Measurements from ENCODE around the gene HAPLN2.

The HAPLN2 gene

DNA sequence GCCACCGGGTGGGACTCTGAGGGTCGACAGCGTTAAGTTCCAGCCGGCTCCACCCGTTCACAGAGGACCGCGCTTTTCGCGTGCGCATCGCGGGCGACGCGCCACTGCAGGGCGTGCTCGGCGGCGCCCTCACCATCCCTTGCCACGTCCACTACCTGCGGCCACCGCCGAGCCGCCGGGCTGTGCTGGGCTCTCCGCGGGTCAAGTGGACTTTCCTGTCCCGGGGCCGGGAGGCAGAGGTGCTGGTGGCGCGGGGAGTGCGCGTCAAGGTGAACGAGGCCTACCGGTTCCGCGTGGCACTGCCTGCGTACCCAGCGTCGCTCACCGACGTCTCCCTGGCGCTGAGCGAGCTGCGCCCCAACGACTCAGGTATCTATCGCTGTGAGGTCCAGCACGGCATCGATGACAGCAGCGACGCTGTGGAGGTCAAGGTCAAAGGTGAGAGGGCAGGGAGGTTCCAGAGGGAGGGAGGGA lies 27.6 kb downstream of the HAPLN2 start:
- no peak for DNase-seq

DNA sequence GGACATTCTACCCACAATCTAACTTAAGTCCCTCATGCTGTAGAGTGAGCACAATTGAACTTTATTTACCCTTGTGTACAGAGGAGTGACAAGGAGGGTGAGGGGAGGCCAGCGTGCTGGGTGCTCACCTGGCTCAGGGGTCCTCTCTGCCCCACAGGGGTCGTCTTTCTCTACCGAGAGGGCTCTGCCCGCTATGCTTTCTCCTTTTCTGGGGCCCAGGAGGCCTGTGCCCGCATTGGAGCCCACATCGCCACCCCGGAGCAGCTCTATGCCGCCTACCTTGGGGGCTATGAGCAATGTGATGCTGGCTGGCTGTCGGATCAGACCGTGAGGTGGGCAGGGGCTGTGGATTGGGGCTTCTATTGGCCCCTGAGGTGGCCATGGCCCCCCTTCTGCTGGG lies 28.1 kb downstream of the HAPLN2 start:
- no peak for DNase-seq

DNA sequence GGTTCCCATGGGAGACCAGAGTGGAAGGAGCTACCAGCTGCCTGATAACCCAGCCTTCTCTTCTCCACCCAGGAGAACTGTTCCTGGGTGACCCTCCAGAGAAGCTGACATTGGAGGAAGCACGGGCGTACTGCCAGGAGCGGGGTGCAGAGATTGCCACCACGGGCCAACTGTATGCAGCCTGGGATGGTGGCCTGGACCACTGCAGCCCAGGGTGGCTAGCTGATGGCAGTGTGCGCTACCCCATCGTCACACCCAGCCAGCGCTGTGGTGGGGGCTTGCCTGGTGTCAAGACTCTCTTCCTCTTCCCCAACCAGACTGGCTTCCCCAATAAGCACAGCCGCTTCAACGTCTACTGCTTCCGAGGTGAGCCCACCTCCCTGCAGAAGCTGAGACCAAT lies 29.3 kb downstream of the HAPLN2 start:
- DNase-seq, result no peak

DNA sequence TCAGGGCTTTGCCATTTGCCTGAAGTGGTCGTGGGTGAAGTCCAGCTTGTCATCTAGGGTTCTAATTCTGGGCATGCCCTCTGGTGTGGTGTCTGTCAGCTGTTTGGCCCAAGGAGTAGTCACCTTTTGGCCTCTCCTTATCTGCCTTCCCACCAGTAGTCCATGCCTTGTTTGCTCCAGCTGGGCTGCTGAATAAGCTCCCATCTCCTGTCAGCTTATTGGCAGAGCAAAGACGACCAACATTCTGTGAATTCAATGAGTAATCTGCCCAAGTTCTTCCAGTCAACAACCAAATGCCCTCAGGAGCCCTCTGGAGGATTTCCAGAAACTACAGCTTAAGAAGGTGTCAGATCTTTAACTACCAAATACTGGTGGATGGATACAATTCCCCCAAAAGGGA lies 29.7 kb downstream of the HAPLN2 start:
- DNase-seq, result no peak

DNA sequence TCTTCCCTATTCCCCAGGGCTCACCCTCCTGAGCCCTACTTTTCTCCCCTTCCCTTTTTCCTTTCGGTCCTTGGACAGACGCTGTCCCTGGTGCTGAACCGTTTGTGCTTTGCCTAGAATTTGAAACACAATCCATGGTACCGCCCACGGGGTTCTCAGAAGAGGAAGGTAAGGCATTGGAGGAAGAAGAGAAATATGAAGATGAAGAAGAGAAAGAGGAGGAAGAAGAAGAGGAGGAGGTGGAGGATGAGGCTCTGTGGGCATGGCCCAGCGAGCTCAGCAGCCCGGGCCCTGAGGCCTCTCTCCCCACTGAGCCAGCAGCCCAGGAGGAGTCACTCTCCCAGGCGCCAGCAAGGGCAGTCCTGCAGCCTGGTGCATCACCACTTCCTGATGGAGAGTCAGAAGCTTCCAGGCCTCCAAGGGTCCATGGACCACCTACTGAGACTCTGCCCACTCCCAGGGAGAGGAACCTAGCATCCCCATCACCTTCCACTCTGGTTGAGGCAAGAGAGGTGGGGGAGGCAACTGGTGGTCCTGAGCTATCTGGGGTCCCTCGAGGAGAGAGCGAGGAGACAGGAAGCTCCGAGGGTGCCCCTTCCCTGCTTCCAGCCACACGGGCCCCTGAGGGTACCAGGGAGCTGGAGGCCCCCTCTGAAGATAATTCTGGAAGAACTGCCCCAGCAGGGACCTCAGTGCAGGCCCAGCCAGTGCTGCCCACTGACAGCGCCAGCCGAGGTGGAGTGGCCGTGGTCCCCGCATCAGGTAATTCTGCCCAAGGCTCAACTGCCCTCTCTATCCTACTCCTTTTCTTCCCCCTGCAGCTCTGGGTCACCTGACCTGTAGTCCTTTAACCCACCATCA lies 33.1 kb downstream of the HAPLN2 start:
- no peak for DNase-seq

DNA sequence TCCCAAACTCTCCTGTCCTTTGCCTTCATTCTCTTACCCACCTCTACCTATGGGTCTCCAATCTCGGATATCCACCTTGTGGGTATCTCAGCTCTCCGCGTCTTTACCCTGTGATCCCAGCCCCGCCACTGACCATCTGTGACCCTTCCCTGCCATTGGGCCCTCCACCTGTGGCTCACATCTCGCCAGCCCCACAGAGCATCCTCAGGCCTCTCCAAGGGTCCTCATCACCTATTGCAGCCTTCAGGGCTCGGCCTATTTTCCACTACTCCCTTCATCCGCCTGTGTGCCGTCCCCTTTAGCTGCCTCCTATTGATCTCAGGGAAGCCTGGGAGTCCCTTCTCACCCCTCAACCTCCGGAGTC lies 33.8 kb downstream of the HAPLN2 start:
- DNase-seq, result no peak

DNA sequence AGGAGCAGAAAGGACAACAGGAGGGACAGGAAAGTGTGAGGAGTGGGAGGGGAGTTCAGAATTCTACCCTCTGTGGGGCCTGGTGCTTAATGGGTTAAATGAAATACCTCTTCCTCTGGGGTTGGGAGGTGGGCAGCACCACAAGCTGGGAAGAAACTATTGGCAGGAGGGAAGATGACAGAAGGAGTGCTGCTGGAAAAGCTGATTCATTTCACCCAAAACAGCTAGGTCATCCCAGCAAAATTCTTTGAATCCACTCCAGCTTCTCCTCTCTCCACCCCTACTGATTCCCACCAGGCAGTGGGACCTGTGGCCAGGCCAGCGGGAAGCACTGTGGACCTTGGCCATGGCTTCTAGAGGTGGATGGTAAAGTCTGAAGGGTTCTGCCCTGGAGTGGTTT lies 35.5 kb downstream of the HAPLN2 start:
- no peak for DNase-seq

DNA sequence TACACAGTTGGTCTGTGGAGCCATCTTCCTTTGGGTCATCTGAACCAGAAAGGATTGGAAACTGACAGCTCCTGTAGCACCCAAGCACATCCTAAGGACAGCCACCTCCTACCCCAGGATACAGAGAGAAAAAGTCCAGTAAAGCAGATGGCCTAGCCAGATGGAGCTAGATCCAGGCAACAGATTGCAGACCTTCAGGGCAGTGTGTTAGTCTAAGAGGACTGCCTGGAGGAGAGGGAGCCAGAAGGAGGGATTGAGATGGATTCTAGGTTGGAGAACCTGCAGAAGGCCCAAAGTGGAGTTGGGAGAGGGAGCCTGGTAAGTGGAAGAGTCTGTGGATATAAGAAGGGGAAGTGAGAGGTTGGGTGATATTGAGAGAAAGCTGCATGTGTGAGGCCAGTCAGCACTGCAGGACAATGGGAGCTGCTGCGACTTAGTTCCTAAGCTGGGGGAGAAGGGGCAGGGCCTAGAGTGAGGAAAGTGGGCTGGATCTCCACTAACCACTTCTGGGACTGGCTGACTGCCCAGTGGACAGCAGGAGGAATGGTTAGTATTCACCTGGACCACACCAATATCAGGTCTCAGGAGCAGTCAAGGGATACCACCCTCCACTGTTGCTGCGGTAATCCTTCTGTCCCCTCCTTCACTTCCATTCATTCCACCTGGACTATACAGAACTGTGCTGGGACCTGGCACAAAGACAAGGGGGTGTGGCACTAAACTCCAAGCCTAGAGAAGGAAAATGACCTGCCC lies 36.1 kb downstream of the HAPLN2 start:
- DNase-seq, result no peak

DNA sequence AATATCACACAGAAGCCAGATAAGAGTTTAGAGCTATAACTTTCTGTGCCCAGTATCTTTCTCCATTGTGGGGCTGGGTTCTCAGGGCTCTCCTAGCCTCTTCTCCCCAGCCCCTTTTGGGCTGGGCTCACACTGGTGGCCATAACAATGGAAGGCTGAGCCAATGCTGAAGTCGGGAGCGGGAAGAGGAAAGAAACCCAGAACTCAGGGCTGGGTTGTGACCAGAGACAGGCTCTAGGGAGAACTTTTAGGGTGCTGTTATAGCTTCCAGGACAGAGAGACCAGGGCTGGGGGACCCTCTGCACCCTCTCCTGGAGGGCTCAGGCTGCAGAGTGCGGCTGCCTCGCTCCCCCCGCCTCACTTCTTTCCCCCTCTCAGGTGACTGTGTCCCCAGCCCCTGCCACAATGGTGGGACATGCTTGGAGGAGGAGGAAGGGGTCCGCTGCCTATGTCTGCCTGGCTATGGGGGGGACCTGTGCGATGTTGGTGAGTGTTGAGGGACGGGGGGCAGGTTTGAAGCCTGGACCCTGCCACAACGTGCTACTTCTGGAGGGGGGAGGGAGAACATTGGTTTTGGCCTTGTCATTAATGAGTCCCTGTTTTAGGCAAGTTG lies 36.8 kb downstream of the HAPLN2 start:
- no peak for DNase-seq

DNA sequence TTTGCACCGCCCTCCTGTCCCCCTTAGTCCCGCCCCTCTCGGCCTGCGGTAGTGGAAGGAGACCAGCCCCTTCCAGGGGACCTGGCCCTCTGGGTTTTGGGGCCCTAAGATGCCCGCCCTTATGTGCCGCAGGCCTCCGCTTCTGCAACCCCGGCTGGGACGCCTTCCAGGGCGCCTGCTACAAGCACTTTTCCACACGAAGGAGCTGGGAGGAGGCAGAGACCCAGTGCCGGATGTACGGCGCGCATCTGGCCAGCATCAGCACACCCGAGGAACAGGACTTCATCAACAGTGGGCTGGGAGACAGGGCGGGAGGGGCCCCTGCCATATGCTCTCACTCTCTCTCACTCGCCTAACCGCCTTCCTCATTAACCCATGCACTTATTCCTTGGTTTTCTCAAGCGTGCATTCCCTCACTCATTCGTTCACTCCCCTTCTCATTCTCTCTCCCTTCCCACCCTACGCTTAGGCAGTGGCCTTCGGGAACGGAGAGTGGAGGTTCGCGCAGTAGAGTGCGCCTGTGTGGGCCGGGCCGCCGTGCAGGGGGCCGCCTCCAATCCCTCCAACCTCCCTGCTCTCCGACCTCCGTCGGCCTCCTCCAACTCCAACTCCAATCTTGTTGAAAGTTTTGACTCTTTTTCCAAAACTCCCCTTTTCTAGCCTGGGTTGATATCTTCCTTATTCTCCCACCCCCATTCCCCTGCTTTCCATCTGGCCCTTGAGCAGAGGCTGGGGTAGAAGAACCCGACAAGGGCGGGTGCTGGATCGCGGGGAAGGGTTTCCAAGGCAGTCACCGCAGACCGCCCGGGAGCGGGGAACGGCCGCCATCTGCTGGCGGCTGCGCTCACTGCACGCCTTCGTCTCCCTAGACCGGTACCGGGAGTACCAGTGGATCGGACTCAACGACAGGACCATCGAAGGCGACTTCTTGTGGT lies 37.9 kb downstream of the HAPLN2 start:
- DNase-seq, result peak; percentile 63 to 74

DNA sequence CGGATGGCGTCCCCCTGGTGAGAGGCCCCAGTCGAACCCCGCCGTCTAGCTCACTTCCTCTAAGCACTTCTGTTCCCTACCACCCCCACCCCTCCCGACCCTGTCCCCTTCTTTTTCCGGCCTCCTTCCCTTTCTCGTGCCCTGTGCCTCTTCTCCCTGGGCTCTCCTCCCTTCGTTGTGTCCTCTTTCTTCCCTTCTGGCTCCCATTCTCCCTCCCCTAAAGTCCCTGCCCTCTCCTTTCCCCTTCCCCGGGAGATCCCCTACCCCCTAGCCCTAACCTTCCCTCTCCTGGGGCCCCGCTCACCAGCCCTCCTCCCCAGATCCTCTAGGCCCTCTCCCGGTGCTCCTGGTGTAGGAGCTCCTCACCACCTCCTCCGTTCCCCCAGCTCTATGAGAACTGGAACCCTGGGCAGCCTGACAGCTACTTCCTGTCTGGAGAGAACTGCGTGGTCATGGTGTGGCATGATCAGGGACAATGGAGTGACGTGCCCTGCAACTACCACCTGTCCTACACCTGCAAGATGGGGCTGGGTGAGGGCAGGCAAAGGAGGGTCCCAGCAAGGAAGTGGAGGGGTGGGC lies 38.6 kb downstream of the HAPLN2 start:
- no peak for DNase-seq

DNA sequence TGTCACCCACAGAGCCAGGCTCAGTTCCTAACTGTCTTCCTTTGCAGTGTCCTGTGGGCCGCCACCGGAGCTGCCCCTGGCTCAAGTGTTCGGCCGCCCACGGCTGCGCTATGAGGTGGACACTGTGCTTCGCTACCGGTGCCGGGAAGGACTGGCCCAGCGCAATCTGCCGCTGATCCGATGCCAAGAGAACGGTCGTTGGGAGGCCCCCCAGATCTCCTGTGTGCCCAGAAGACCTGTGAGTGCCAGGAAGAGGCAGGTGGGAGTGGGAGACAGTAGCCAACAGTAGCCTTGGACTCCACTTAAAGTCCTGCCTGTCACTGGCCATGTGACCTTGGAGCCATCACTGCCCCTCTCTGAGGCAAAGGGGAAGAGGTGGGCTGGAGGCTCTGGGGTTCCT lies 39.3 kb downstream of the HAPLN2 start:
- DNase-seq, result no peak

DNA sequence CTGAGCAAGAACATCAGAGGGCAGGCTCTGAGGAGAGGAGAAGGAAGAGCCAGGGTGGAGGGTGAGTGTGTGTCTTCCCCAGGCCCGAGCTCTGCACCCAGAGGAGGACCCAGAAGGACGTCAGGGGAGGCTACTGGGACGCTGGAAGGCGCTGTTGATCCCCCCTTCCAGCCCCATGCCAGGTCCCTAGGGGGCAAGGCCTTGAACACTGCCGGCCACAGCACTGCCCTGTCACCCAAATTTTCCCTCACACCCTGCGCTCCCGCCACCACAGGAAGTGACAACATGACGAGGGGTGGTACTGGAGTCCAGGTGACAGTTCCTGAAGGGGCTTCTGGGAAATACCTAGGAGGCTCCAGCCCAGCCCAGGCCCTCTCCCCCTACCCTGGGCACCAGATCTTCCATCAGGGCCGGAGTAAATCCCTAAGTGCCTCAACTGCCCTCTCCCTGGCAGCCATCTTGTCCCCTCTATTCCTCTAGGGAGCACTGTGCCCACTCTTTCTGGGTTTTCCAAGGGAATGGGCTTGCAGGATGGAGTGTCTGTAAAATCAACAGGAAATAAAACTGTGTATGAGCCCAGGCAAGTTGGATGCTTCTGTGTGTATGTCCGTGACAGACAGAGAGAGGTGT lies 39.8 kb downstream of the HAPLN2 start:
- DNase-seq, result no peak

DNA sequence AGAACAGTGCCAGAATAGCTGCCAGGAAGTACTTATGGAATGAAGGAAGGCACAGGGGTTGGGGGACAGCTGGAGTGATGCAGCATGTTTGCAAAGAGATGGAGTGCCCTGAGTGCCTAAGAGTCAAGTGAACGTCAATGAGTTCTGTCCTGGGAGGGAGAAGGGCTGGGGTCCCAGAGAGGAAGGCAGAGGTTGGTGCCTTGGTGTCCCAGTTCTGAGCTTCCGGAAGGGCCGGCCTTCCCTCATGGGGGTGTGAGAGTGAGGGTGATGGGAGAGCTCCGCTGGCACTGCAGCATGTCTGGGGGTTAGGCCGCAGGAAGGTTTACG lies 40.4 kb downstream of the HAPLN2 start:
- DNase-seq, result no peak

DNA sequence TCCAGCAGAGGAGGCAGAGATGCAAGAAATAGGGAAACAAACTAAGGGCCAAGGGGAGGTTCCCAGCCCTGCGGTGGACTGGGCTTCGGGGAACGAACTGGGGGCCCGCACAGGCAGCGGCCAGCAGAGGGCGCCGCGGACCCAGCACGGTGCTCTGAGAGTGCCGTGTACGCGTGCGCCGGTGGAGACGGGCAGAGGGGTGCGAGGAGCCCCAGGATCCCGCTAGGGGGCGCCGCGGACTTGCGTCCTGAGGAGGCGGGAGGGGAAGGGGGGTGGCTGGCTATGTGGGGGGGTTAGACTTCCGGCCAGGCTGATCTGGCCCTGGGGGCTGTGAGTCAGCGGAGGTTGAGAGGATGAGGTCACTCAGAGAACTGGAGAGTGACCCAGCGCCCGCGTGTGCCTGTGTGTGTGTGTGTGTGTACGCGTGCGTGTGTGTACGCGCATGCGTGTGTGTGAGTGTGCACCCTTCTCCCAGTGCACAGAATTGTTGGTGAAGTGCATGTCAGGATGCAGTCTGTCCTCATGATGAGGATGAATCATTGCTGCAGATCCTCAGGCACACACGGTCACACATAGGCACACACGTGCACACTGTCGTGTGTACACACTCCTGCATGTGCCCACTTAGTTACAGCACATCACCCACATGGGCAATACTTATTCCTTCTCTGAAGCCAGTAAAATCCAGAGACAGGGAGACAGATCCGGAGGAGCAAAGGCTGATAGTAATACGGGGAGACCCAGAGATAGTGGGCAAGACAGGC lies 41.0 kb downstream of the HAPLN2 start:
- peak; percentile 95 to 96 for DNase-seq

DNA sequence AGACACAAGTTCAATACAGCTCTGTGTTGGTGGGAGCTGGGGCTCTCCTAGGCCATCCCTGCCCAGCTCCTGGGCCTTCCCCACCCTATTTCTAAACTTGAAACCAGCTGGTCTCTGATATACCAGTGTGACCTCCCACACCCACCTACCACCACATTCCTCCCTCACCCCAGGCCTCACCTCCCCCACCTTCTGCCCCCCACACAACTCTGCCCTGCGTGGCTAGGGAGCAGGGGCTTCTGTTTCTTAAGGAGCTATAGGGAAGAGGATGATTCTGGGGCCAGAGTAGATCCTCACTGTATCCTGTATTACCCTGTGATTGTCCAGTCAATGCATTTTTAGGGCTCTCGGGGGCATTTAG lies 41.5 kb downstream of the HAPLN2 start:
- no peak for DNase-seq

DNA sequence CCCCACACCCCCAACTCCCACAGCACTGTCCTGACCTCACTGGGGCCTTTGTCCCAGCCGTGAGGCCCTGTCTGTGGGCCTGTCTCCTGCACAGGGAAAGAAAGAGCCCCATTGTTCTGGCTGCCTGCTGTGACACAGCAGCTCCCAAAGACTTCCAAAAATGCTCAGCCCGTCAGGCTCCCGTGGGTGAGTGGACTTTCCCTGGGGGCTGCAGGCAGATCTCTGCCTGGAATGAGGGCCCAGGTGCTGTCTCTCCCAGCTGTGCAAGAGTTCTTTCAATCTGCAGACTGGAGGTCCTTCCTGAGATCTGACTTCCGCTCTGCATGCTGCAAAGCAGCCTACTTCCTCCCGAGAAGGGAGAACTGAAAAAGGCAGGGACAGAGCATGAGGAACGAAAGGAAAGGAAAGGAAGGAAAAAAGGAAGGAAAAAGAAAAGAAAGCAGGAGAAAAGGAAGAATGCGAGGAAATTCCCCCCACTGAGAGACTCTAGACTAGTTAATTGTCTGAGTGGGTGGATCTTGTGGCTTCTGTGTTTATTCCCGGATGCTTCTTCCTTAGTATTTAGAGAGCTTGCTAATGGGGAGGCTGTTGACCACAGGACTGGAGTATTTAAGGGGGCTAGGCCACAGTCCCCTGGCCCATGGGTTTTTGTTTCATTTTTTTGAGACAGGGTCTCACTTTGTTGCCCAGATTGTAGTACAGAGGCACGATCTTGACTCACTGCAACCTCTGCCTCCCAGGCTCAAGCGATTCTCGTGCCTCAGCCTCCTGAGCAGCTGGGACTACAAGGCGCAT lies 43.0 kb downstream of the HAPLN2 start:
- no peak for DNase-seq

DNA sequence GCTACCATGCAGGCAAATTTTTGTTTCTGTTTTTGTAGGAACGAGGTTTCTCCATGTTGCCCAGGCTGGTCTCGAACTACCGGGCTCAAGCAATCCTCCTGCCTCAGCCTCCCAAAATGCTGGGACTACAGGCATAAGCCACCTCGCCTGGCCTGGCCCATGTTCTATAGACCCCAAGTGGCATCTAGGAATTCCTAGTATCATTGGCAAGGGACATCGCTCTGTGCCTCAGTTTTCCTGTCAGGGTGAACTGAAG lies 43.5 kb downstream of the HAPLN2 start:
- no peak for DNase-seq

DNA sequence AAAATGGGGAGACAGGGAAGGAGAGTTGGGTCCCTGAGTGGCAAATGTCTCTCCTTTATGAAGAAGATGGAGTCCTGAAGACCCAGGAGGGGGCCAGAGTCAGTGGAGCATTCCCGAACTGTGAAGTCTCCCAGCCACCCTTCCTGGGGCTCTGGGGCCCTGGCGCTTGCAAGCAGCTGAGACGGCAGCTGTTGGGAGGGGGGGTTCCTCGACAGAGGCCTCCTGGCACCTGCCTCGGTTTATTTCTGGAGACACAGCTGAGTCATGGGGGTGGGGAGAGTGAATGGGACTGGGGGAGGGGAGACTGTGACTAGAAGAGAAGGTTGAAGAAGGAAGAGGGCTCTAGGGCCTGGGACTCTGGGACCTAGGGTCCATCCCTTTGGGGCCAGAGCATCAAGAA lies 44.0 kb downstream of the HAPLN2 start:
- no peak for DNase-seq

DNA sequence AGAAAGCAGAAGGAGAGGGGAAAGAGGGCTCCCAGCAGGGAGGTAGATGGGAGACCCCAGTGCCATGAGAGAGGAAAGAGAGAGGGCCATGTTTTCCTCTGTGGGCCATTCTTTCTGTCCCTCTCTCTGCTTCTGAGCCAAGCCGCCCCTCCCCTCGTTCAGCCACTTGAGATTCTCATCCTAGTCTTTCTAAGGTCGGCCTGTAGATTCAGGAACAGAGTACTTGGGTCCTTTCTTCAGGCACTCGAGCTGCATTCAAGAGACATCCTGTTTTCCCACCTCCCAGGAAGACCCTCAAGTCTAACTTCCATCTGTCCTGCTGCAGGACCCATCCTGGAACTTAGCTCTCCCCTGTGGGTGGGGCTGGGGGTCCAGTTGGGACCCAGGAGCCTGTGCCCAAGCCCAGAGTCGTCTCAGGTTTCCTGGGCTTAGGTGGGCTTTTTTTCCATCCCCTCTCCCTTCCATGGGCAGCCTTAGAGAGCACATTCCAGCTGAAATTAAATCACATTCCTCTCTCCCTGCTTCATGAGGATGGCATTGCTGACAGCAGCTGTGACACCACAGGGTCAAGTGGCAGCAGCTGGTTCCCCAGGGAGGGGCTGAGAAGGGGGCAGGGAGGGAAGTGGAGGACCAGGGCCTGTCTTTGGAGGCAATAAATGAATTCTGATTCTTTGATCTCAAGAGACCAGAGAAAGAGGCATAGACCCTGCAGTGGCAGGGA lies 45.0 kb downstream of the HAPLN2 start:
- DNase-seq, result peak; percentile 34 to 60
